GM18870 (cell line): ENCODE data around the gene CCR3.
A peak's percentile ranks its signal among the peaks of the same experiment; 100 is the strongest.

Source experiments
- ATAC-seq: cut with Tn5 transposase; IDR thresholded peaks from one replicate; pipeline ENCODE4 v1.9.1; 2021; ENCODE audit warnings: moderate library complexity; ENCODE audit not compliant: unreplicated experiment

The CCR3 gene

GRCh38 chr3:46293991-46294833 lies 52.0 kb downstream of the CCR3 start:
- ATAC-seq = peak; percentile 49

GRCh38 chr3:46296826-46297225 lies 54.6 kb downstream of the CCR3 start:
- no peak for ATAC-seq

GRCh38 chr3:46297658-46298423 lies 55.6 kb downstream of the CCR3 start:
- no peak for ATAC-seq

GRCh38 chr3:46298871-46299607 lies 56.8 kb downstream of the CCR3 start:
- peak; percentile 45 for ATAC-seq

DNA sequence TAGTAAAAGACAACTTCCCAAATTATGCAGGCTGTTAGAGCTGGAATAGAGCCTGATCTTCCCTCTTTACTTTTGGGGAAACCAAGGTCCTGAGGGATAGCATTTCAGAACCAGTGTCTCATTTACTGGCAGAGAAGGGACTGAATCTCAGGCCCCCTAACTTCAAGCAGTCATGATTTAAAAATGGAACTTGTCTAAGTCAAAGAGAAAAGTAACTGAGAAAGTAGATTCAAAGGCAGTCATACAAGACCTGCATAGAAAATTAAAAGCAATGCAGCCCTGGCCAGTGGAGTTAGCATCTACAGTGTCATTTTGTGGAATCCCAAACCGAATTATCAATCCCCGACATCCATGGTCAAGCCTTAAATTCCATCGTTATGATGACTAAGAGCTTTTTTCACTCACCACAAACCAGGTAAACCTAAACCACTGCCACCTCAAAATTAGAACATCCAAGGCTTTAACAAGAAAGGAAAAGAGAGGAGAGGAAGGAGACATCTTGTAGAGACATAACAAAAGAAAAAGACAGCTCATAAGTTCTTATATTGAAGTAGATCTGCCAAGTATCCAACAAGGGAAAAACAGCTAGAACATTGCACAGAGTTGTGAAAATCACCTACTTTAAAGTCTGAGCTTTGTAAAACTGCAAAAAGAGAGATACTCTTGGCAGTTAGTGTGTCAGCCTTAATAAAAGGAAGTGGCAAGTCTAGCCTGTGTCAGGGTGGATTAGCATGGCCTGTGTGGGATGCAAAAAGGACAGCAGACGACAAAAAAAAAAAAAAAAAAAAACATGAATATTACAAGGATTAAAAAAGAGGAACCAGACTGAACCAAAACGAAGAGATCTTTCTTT lies 57.6 kb downstream of the CCR3 start:
- peak; percentile 5 for ATAC-seq

DNA sequence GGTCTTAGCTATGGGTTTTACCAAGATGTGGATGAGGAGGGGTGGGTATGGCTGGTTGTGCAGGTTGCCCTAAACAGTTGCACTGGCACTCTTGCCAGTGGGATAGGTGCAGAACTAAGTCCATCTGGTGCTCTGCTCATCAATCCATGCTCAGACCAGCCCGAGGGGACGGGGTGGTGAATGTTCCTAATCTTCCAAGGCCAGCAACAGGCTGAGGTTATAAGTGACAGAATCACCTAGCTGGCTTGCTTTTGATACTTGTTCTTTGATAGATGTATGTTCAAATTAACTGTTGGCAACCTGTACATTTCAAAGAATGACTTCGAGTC lies 58.2 kb downstream of the CCR3 start:
- no peak for ATAC-seq

DNA sequence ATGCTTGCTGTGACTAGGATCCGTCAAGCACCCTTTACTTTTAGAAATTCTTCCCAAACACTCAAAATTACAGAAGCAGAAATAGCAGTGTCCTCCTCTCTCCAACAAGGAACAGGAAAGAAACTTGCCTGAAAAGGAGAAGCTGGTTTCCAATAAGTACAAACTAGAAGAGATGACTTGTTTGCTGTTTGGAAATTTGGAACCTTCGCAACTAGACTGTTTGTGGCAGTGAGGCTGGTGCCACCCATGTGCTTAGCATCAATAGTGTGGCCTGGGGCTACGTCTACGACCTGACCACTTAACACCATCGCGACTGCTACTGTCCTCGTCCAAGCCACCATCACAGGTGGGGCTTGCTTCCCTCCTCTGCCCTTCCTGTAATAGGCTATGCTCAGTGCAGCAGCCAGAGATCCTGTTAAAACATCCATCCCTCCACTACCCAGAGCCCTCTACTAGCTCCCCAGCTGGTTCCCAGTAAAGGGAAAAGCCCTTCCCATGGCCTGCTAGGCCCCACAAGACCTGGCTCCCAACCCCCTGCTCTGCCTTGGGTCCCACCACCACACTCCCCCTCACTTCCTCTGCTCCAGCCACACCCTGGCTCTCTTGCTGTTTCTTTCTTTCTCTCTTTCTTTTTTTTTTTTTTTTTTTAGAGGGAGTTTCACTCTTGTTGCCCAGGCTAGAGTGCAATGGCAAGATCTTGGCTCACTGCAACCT lies 59.0 kb downstream of the CCR3 start:
- no peak for ATAC-seq

DNA sequence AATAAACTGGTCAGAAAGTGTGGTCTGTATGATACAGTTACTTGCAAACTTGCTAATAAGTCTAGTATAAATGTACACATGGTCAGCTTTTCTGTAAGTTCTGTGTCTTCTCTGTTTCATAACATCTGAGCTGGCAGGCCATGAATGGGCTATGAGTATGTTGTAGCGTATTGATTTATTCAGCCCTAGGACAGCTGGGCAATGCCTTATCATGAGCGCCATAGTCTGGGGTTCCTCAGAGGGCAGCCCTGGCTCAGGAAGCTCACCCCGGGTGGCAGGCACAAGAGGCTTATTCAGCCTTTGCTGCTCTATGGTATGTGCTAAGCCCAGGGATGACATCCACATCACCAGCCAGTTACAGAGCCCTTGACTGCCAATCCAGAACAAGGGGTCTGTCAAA lies 61.0 kb downstream of the CCR3 start:
- no peak for ATAC-seq

DNA sequence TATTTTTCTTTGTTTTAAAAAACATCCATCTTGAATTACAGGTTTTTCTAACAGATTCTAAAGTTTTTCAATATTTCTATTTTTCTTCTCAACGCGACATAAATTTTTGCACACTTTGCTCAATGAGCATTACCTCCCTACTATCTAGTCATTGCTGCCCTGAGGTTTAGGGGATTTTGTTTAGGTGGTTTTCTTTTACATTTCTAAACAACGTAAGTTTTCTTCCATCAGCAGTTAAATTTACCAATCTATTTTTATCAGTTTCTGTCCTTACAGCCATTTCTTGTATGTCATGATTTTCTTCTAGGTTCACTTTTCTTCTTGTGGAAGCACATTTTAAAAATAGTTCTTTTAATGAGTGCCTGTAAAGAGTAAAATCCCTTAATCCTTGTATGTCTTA lies 62.5 kb downstream of the CCR3 start:
- no peak for ATAC-seq

- ATAC-seq = no peak
Measured at GRCh38 chr3:46312991-46313390, 70.7 kb downstream of the CCR3 start.

GRCh38 chr3:46314517-46314916 lies 72.3 kb downstream of the CCR3 start:
- no peak for ATAC-seq

GRCh38 chr3:46316206-46316605 lies 73.9 kb downstream of the CCR3 start:
- ATAC-seq = no peak
